ENCODE results near the gene AP1B1.

GRCh38 chr22:29300467-29300806 is 87.9 kb downstream of the AP1B1 start:
- TF ChIP-seq CTCF (IDR thresholded peaks at IDR 0.05) (no peak), POLR2AphosphoS5 (IDR thresholded peaks at IDR 0.05) (no peak), POLR2A (IDR thresholded peaks at IDR 0.05) (no peak)

Measured in breast epithelium (tissue), 3 donors.